MCF 10A (cell line): ENCODE data around the gene TMEM271. TPM values are rescaled to one million over a fixed set of nuclear protein-coding genes. Genes with fewer than 3 reads are reported as not detected.

ENCODE experiments used
- BruUV-seq: library from RNA; stranded (reverse); fragments of 400-500 nt; replicated peaks from 2 replicates; lab custom pipeline; 2021; lab: Mats Ljungman, UMichigan
- CTCF ChIA-PET: fragments of 300-600 bp; sonication (Branson Sonifier 250); formaldehyde crosslinking; extraction: SDS; loops from one replicate; lab custom pipeline; 2021; ENCODE audit warnings: antibody characterized with exemption, inconsistent platforms; lab: Yijun Ruan, JAX
- POLR2A ChIA-PET: fragments of 300-600, 350-650 bp; sonication (Branson Sonifier 250); formaldehyde crosslinking; extraction: SDS; loops from one replicate; lab custom pipeline; 2020; ENCODE audit warnings: antibody characterized with exemption, inconsistent platforms; lab: Yijun Ruan, JAX
- DNase-seq: peaks from one replicate; pipeline ENCODE4 v3.0.0-alpha.2; 2018; ENCODE audit not compliant: unreplicated experiment
- H3K27ac Mint-ChIP-seq: one replicate; pipeline ENCODE4 v1.8.0; 2022; ENCODE audit warnings: mild to moderate bottlenecking, low read depth, mixed read lengths; ENCODE audit not compliant: unreplicated experiment
- H3K27me3 Mint-ChIP-seq: one replicate; pipeline ENCODE4 v1.8.0; 2022; ENCODE audit warnings: mixed read lengths; ENCODE audit not compliant: insufficient read depth, unreplicated experiment
- H3K36me3 Mint-ChIP-seq: one replicate; pipeline ENCODE4 v1.8.0; 2022; ENCODE audit warnings: mild to moderate bottlenecking, moderate library complexity, mixed read lengths; ENCODE audit not compliant: insufficient read depth, unreplicated experiment
- H3K4me1 Mint-ChIP-seq: one replicate; pipeline ENCODE4 v1.8.0; 2022; ENCODE audit warnings: mixed read lengths; ENCODE audit not compliant: insufficient read depth, unreplicated experiment
- H3K4me3 Mint-ChIP-seq: one replicate; pipeline ENCODE4 v1.8.0; 2022; ENCODE audit warnings: mild to moderate bottlenecking, moderate library complexity, mixed read lengths; ENCODE audit not compliant: unreplicated experiment
- H3K9me3 Mint-ChIP-seq: one replicate; pipeline ENCODE4 v1.8.0; 2022; ENCODE audit warnings: mixed read lengths; ENCODE audit not compliant: unreplicated experiment
- CTCF ChIP-seq: fragments of 200-600 bp; IDR thresholded peaks from one replicate; pipeline ENCODE4 v1.8.0; 2022; ENCODE audit warnings: antibody characterized with exemption, mild to moderate bottlenecking; ENCODE audit not compliant: unreplicated experiment
- intact Hi-C: fragments of 100-400 bp; cut with micrococcal nuclease; formaldehyde crosslinking; loops from 2 replicates; pipeline ENCODE4 v1.14.1; 2022
- total RNA-seq: library from RNA; stranded (reverse); gene quantifications from 2 replicates; pipeline ENCODE4 v1.2.3, GENCODE V29; 2022

The TMEM271 gene
- total RNA-seq, 1 experiment from 2014 or later, result not detected

GRCh38 chr4:572594-572993, 3.5 kb downstream of the TMEM271 start:
- Mint-ChIP-seq H3K36me3 (no peaks in the 10 kb centered on the region), H3K4me1 (peaks cover 7% of the 10 kb centered on the region), H3K9me3 (no peaks in the 10 kb centered on the region), H3K4me3 (no peak overlapping the region), H3K27me3 (peaks cover 40% of the 10 kb centered on the region), H3K27ac (no peak overlapping the region)
- CTCF ChIA-PET, result no interaction called here
- no peak for TF ChIP-seq CTCF
- no peak for DNase-seq
- POLR2A ChIA-PET, result no interaction called here
- intact Hi-C loops, result no loop called here
- no TSS peak for BruUV-seq

GRCh38 chr4:571838-572572, 4.1 kb downstream of the TMEM271 start:
- BruUV-seq, result no TSS peak
- intact Hi-C loops, result no loop called here
- ChIA-PET POLR2A (no interaction called here), CTCF (no interaction called here)
- Mint-ChIP-seq H3K27me3 (peaks cover 40% of the 10 kb centered on the region), H3K4me1 (peaks cover 3% of the 10 kb centered on the region), H3K9me3 (no peaks in the 10 kb centered on the region), H3K27ac (no peak overlapping the region), H3K36me3 (no peaks in the 10 kb centered on the region), H3K4me3 (no peak overlapping the region)
- no peak for DNase-seq
- no peak for TF ChIP-seq CTCF

GRCh38 chr4:570754-571153, 5.3 kb downstream of the TMEM271 start:
- intact Hi-C loops, result no loop called here
- H3K27me3 Mint-ChIP-seq, result peaks cover 40% of the 10 kb centered on the region
- TF ChIP-seq CTCF, result no peak
- no TSS peak for BruUV-seq
- no peaks in the 10 kb centered on the region for H3K36me3 Mint-ChIP-seq
- no peak overlapping the region for H3K4me3 Mint-ChIP-seq
- POLR2A ChIA-PET, result no interaction called here
- CTCF ChIA-PET, result no interaction called here
- no peak for DNase-seq
- H3K4me1 Mint-ChIP-seq, result no peaks in the 10 kb centered on the region
- H3K9me3 Mint-ChIP-seq, result no peaks in the 10 kb centered on the region
- H3K27ac Mint-ChIP-seq, result no peak overlapping the region

GRCh38 chr4:569958-570667, 6.0 kb downstream of the TMEM271 start:
- no TSS peak for BruUV-seq
- intact Hi-C loops, result no loop called here
- no peak for TF ChIP-seq CTCF
- CTCF ChIA-PET, result interaction anchor here (0.5 kb wide), 1 partner anchor 34 kb away, joined by 4 read pairs; no protein-coding TSS in a partner anchor
- Mint-ChIP-seq H3K27ac (no peak overlapping the region), H3K9me3 (no peaks in the 10 kb centered on the region), H3K27me3 (peaks cover 40% of the 10 kb centered on the region), H3K36me3 (no peaks in the 10 kb centered on the region), H3K4me1 (no peaks in the 10 kb centered on the region), H3K4me3 (no peak overlapping the region)
- POLR2A ChIA-PET, result no interaction called here
- DNase-seq, result no peak
